ENCODE data around the gene SPAG5. TPM values are rescaled to one million over a fixed set of nuclear protein-coding genes. Genes with fewer than 3 reads are reported as not detected.
A peak's percentile ranks its signal among the peaks of the same experiment; 100 is the strongest.

SPAG5 gene
- total and polyA plus RNA-seq, 9 of the 15 experiments (the other 6 are each of a cell fraction or from before 2014, with no cell fraction given), result 94.4 to 286 (median 151) TPM

- TF ChIP-seq ZNF609 (CRISPR knock-in tag; IDR thresholded peaks at IDR 0.05; ENCODE audit: borderline replicate concordance) (no peak; the same call in 1 of the 2 replicates), ZNF592 (IDR thresholded peaks at IDR 0.05) (peak; percentile 79; the same call in 1 of the 2 replicates), ETS1 (conservative IDR thresholded peaks at IDR 0.05; ENCODE audit: control insufficient read depth, low read depth, low read length) (no peak), CBX3 (IDR thresholded peaks at IDR 0.05; ENCODE audit: borderline replicate concordance in 1 of 2, low read length in 2 of 2) (peak in 1 of 2 experiments; percentile 37; a peak in 1 of 3 replicates), KDM2B (CRISPR knock-in tag; IDR thresholded peaks at IDR 0.05) (no peak), ARNT (IDR thresholded peaks at IDR 0.05) (peak in 1 of 2 experiments; percentile 40; a peak in 1 of 4 replicates), SAP30 (IDR thresholded peaks at IDR 0.05; ENCODE audit: borderline replicate concordance, insufficient read depth, low read depth, low read length, poor library complexity, severe bottlenecking) (peak; percentile 21), ATF1 (CRISPR knock-in tag; IDR thresholded peaks at IDR 0.05) (no peak), ATF1 (tag; IDR thresholded peaks at IDR 0.05) (peak; percentile 87), ETV1 (tag; conservative IDR thresholded peaks at IDR 0.05; ENCODE audit: low read depth) (peak; percentile 60; the same call in 1 of the 2 replicates), ZNF134 (CRISPR knock-in tag; conservative IDR thresholded peaks at IDR 0.05) (no peak), ZNF79 (CRISPR knock-in tag; IDR thresholded peaks at IDR 0.05; ENCODE audit: low read depth) (no peak), ZNF3 (CRISPR knock-in tag; IDR thresholded peaks at IDR 0.05) (no peak), YY1 (IDR thresholded peaks at IDR 0.05; ENCODE audit: borderline replicate concordance in 1 of 3, control insufficient read depth in 1 of 3, extremely low read depth in 1 of 3, insufficient read depth in 3 of 3, insufficient read length in 1 of 3, insufficient replicate concordance in 2 of 3, low read depth in 1 of 3, low read length in 2 of 3) (peak in 1 of 3 experiments; percentile 31)
Measured at GRCh38 chr17:28599311-28600184, 723 bp upstream of the SPAG5 start (continued).

All from K562 (cell line).